Parathyroid adenoma (tissue), 2 donors: ENCODE data around the gene ITGAD.
A peak's percentile ranks its signal among the peaks of the same experiment; 100 is the strongest.

Source experiments
- H2AFZ ChIP-seq: fragments of 300-600 bp; sonication (generic); one replicate; pipeline ENCODE4 v1.7.0; 2017; ENCODE audit warnings: antibody characterized with exemption, mild to moderate bottlenecking
- H3K27ac ChIP-seq: fragments of 300-600 bp; sonication (generic); one replicate; pipeline ENCODE4 v1.7.0; 2017
- H3K27me3 ChIP-seq: fragments of 300-600 bp; sonication (generic); one replicate; pipeline ENCODE4 v1.7.0; 2017; ENCODE audit warnings: low read length; ENCODE audit not compliant: control insufficient read depth, insufficient read depth
- H3K36me3 ChIP-seq: fragments of 300-600 bp; sonication (generic); one replicate; pipeline ENCODE4 v1.7.0; 2017; ENCODE audit warnings: low read length; ENCODE audit not compliant: control insufficient read depth, insufficient read depth
- H3K4me1 ChIP-seq: fragments of 300-600 bp; sonication (generic); one replicate; pipeline ENCODE4 v1.7.0; 2017; ENCODE audit warnings: control low read depth
- H3K4me2 ChIP-seq: fragments of 300-600 bp; sonication (generic); one replicate; pipeline ENCODE4 v1.7.0; 2017; ENCODE audit warnings: low read length
- H3K4me3 ChIP-seq: fragments of 300-600 bp; sonication (generic); one replicate; pipeline ENCODE4 v1.7.0; 2017; ENCODE audit warnings: low read depth, low read length
- H3K79me2 ChIP-seq: fragments of 300-600 bp; sonication (generic); one replicate; pipeline ENCODE4 v1.7.0; 2017; ENCODE audit warnings: control low read depth
- H3K9ac ChIP-seq: fragments of 300-600 bp; sonication (generic); one replicate; pipeline ENCODE4 v1.7.0; 2017; ENCODE audit warnings: mild to moderate bottlenecking
- H3K9me3 ChIP-seq: fragments of 300-600 bp; sonication (generic); one replicate; pipeline ENCODE4 v1.7.0; 2017; ENCODE audit warnings: low read length; ENCODE audit not compliant: control insufficient read depth
- TF ChIP-seq, protein P1 (sequence below): fragments of 300-600 bp; sonication (generic); IDR thresholded peaks from one replicate; pipeline ENCODE4 v1.7.0; 2017; ENCODE audit warnings: antibody characterized with exemption, mild to moderate bottlenecking
- donor health status: primary hyperparathyroidism.

The ITGAD gene

DNA sequence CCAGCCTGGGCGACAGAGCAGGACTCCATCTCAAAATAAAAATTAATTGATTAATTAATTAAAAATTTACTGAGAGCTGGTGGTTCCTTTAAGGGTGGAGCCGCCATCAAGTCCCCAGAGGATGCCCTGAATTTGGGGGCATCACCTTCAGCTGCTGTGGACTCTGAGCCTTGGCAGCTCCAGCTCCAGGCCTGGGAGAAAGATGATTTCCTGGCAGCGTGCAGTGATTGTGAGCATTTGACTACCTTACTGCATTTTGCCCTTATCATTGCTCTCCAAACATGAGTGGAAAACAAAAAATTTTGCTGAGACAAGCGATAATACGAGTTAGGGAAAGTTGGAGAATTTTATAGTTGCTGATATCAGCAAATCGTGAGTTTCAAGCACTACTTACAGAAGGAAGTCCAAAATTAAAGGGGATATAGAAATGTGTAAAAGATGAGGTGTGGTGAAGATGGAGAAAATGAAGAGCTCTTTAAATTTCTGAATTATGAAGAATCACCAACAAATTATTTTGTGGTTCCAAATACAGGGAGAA, 2.6 kb upstream of the ITGAD start:
- Histone ChIP-seq H3K4me3 (peak overlapping the region; percentile 22), H3K36me3 (no peaks in the 10 kb centered on the region), H3K27ac (peak overlapping the region; percentile 39), H3K79me2 (no peaks in the 10 kb centered on the region), H3K27me3 (no peaks in the 10 kb centered on the region), H2AFZ (peak overlapping the region; percentile 31), H3K4me1 (peaks cover 8% of the 10 kb centered on the region), H3K9ac (no peak overlapping the region), H3K9me3 (no peaks in the 10 kb centered on the region), H3K4me2 (peak overlapping the region; percentile 58)
- TF ChIP-seq, protein P1, sequence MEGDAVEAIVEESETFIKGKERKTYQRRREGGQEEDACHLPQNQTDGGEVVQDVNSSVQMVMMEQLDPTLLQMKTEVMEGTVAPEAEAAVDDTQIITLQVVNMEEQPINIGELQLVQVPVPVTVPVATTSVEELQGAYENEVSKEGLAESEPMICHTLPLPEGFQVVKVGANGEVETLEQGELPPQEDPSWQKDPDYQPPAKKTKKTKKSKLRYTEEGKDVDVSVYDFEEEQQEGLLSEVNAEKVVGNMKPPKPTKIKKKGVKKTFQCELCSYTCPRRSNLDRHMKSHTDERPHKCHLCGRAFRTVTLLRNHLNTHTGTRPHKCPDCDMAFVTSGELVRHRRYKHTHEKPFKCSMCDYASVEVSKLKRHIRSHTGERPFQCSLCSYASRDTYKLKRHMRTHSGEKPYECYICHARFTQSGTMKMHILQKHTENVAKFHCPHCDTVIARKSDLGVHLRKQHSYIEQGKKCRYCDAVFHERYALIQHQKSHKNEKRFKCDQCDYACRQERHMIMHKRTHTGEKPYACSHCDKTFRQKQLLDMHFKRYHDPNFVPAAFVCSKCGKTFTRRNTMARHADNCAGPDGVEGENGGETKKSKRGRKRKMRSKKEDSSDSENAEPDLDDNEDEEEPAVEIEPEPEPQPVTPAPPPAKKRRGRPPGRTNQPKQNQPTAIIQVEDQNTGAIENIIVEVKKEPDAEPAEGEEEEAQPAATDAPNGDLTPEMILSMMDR: no peak

DNA sequence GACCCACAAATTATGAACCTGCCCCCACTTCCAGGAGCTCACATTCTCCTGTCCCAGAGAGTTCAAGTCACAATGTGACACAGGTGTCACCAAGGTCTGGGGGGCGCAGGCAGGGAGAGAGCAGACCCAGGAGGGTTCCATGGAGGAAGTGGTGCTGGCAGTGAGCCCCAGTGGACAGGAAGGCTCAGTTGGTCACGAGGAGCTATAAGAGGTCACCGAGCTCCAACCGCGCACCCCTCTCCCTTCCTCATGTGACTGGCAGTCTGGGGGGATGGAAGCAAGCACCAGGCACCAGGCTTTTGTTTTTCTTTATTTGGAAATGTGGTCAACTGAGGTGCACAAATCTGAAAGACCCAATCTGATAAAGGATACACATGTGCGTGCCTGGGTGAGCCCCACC, 2.5 kb downstream of the ITGAD start:
- no peaks in the 10 kb centered on the region for H3K4me1 ChIP-seq
- H3K9me3 ChIP-seq: no peaks in the 10 kb centered on the region
- no peak overlapping the region for H2AFZ ChIP-seq
- H3K27me3 ChIP-seq: no peaks in the 10 kb centered on the region
- H3K79me2 ChIP-seq: no peaks in the 10 kb centered on the region
- no peak overlapping the region for H3K27ac ChIP-seq
- H3K9ac ChIP-seq: no peak overlapping the region
- TF ChIP-seq, protein P1: no peak
- no peaks in the 10 kb centered on the region for H3K36me3 ChIP-seq
- H3K4me2 ChIP-seq: no peak overlapping the region
- no peak overlapping the region for H3K4me3 ChIP-seq

DNA sequence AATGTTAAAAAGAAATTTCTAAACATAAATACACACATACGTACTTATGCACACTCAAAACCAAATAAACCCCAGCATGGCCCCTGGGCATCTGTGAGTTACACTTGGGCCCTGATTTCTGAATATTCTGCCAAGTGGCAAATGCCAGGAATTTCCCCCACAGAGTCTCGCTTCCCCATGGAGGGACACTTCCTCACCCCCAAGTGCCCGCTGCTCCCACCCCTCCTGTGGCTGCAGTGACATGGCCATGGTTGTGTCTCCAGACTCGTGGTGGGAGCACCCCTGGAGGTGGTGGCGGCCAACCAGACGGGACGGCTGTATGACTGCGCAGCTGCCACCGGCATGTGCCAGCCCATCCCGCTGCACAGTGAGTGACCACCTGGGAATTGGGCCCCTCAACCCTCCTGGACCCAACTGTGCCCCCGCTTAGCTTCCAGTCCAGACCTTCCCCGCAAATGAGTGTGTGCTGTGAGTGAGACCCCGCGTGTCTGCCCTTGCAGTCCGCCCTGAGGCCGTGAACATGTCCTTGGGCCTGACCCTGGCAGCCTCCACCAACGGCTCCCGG, 4.0 kb downstream of the ITGAD start:
- no peak overlapping the region for H3K27ac ChIP-seq
- TF ChIP-seq, protein P1: no peak
- no peak overlapping the region for H3K4me3 ChIP-seq
- H3K4me1 ChIP-seq: no peaks in the 10 kb centered on the region
- no peaks in the 10 kb centered on the region for H3K27me3 ChIP-seq
- no peaks in the 10 kb centered on the region for H3K36me3 ChIP-seq
- no peaks in the 10 kb centered on the region for H3K9me3 ChIP-seq
- no peak overlapping the region for H3K4me2 ChIP-seq
- H3K79me2 ChIP-seq: no peaks in the 10 kb centered on the region
- no peak overlapping the region for H2AFZ ChIP-seq
- no peak overlapping the region for H3K9ac ChIP-seq

DNA sequence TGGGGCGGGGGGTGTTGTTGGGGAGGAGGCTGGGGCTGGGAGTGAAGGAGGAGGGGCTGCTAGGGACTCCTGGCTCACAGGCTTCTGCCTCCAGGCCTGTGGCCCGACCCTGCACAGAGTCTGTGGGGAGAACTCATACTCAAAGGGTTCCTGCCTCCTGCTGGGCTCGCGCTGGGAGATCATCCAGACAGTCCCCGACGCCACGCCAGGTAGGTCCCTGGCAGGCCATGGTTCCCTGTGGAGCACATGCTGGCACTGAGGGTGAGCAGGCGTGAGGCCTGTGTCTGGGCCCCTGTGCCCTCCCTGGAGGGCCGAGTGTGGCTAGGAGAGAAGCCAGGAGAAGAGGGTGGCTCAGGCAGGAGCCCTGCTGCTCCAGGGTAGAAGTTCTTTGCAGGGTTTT, 4.6 kb downstream of the ITGAD start:
- H3K79me2 ChIP-seq: no peaks in the 10 kb centered on the region

More for the DNA sequence above, 4.6 kb downstream of the ITGAD start:
- Histone ChIP-seq H3K9ac (no peak overlapping the region), H3K4me1 (no peaks in the 10 kb centered on the region), H2AFZ (no peak overlapping the region), H3K36me3 (no peaks in the 10 kb centered on the region), H3K4me3 (no peak overlapping the region), H3K27ac (no peak overlapping the region), H3K9me3 (no peaks in the 10 kb centered on the region), H3K27me3 (no peaks in the 10 kb centered on the region), H3K4me2 (no peak overlapping the region)
- TF ChIP-seq, protein P1: no peak
